ENCODE results near the gene SLC38A2.
"Not testable (repeated sequence)": the region's sequence is repeated elsewhere in the genome, so short reads cannot be mapped to it uniquely, and the experiment has no call there.

Gene SLC38A2

DNA sequence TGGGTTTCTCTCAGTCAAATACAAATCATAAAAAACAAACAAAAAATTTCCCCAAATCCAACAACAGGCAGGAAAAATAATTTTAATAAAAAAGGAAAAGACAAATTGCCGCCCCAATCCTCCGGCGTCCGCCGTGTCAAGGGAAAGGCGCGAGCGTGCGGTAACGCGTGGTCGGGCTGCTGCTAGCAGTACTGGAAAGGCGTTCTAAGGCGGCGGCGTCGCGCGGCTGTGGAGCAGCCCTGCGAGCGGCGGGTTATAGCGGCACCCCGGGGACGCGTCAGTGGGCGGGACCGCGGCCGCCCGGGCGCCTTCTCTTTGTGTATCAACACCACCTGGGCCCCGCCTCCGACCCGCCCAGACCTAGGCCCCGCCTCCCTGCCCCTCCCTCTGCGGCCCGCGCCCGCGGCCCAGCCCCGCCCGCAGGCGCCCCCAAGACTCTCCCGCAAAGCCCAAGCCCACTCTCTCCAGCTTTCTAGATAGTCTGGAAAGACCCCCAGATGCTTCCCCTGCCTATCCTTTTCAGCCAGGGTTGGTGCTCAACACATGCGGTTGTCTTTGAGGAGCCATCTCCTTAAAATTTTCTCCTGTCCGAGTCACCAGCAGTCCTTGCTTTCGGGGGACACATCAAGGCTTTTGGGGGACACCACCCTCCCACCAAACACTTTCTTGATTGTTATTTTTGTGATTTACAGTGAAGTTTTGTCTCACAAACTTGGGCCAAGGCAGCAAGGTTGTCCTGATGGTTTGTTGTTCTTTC is at the start of gene SLC38A2:
Gene SLC38A2 (minus strand): TSS at position 230 of the 757 bp plus-strand sequence. CDS start 1,480 bp downstream, outside the sequence.
- peak; percentile 96 for DNase-seq (ENCODE audit: low read depth)

DNA sequence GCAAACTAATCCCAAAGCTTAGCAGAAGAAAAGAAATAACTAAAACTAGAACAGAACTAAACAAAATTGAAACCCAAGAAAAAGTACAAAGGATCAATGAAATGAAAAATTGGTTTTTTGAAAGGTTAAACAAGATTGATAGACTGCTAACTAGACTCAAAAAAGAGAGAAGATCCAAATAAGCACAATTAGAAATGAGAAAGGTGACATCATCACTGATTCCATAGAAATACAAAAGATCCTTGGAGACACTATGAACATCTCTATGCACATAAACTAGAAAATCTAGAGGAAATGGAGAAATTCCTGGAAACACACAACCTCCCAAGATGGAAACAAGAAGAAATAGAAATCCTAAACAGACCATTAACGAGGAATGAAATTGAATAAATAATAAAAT is 47.1 kb upstream of the SLC38A2 start:
- no peak for DNase-seq (ENCODE audit: low read depth)

DNA sequence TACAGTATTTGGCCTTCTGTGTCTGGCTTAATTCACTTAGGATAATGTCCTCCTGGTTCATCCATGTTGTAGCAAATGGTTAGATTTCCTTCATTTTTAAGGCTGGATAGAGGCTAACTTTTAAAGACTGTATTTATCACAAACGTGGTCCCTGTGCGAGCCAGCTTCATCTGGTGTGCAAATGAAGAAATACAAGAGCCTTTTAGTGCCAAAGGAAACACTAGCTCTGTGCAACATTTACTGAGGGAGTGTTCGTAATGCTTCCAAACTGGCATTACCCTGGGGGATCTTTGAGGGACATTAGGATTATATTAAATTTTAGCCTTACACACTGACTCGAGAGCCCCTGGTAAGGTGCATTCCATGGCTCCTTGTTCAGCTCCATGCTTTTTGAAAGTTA is 43.0 kb upstream of the SLC38A2 start:
- DNase-seq (ENCODE audit: low read depth): no peak

DNA sequence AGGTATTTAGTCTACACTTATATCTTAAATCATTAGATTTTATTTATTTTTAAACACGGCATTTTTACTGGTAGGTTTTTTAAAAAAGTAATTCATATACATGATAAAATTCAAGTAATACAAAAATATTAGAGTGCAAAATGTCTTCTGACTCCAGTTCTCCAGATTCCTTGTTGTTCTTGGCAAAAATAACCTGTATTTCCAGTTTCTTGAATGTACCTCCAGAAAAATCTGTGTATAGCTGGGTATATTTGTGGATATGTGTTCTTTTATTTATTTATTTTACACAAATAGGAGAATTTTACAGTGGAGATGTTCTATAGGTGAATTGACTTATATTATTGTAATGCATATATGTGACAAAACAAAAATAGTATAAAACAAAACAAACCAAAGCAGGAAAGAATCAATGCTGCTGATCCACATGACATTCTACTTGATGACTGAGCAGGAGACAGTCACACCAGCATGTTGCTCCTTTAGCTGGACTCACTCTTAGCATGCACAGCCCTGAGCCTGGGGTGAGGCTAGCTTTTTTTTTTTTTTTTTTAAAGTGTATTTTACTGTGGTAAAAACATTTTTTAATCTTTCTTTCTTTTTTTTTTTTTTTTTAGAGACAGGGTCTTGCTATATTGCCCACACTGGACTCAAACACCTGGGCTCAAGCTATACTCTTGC is 42.2 kb upstream of the SLC38A2 start:
- no peak for DNase-seq (ENCODE audit: low read depth)

DNA sequence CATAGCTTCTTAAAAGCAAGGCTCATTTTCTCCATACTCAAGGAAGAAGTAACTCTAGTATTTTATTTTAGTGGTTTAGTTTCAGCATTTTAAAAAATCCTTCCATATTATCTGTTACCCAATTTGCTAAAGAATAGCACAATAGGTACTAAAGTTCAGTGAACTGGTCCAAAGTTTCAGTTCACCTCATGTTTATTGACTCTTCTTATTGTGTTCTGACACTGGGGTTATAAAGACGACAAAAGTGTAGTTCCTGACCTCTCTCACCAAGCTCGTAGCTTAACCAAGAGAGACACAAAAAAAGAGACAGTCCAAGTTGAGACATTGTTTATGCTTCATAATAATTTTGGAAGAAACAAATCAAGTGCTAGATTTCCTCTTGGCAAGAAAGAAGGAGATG is 40.8 kb upstream of the SLC38A2 start:
- no peak for DNase-seq (ENCODE audit: low read depth)

DNA sequence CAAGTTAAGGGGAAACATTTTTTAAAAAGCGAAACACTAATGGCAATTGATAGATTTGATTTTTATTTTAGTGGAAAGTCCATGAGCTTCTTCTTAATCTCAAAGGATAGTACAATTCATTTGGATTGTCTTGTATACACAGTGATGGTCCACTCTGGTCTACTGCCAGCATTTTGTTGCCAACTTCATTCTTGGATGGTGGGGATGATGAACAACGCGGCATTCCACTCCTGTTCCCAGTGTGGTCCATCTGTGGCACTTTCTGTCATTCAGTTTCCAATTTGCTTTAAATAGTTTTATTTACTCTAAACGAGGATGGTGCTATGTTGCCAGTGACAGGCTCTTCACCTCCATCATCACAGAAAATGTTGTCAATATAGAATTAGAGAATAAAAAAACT is 40.3 kb upstream of the SLC38A2 start:
- DNase-seq (ENCODE audit: low read depth): no peak

DNA sequence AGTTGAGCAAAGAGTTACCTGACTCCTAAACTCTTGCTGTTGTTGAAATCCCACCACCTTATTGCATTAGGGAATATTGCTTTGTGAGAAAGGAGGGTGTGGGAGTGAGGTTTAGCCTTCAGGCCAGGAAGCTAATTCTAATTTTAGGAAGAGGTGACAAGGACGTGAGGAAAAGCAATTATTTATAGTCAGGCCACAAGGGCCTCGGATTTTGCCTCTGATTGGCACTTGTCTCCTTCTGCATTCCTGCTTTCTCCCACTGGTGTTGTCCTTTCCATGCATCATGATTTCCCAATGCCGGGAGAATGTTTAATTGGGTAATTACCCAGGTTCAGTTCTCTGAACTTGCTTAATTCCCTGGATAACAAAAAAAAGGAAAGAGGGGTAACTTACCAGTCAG is 37.9 kb upstream of the SLC38A2 start:
- no peak for DNase-seq (ENCODE audit: low read depth)

DNA sequence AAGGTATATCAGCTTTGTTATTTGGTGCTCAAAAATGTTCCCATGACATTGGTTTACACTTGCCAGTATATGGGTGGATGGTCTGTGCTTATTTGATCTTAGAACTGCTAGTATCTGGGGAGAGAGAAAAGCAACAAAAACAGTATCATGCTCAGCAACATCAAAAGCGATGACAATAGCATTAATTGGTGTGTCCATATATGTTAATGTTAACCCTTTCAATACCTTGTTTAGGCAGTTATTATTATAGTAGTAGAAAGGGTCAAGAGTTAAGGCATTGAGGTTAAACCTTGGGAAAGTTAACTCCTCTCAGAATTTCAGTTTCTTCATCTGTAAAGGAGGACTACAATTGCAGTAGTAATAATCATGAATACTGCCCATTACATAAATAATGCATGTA is 37.4 kb upstream of the SLC38A2 start:
- no peak for DNase-seq (ENCODE audit: low read depth)

DNA sequence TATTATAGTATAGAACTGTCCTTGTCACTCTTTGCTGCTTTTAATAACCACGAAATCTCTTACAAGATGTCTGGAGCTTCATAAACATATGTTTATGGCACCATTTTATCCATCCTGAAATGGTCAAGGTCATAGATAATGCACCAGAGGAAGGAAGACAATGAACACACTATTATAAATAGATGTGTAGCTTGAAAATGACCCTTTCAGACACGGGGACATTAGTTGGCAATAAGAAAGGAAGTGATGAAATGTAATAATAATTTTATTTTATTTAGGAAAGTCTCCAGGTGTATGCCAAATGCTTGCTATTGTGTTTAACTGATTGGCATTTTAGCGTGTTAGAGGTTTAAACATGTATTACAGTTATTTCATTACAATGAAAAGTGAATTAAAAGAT is 36.8 kb upstream of the SLC38A2 start:
- no peak for DNase-seq (ENCODE audit: low read depth)

DNA sequence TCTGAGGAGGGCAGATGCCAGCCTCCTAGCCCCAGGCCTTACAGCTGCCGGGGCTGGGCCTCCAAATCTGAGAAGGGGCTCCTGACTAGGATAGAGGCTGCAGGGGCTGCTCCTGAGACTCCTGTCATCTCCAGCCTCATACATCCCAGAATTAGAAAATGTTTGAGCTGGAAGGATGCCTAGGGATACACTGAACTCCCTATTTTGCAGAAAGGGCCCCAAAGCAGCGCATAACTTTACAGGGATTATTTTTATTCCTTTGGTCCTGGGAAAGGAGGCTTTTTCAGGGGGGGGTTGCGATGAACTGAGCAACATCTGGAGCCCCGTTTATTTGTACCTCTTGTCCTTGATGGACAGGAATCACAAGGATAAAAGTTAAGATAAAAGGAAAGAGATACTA is 35.9 kb upstream of the SLC38A2 start:
- DNase-seq (ENCODE audit: low read depth): no peak

DNA sequence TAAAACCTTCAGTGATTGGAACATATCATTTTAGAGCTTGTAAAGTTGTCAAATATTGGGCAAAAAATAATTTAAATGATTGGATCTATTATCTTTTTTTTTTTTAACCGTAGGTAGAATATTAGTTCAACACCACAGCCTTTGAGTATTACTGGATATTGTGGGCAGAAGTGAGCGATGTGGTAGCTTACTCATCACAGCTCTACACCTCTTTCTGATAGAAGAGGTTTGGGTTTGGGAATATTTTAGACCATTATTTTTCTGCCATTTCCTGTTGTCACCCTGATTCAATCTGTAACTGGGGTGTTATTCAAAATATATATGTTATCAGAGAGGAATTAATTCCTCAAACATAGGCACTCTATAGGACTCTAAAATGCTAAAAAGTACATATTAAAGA is 34.8 kb upstream of the SLC38A2 start:
- no peak for DNase-seq (ENCODE audit: low read depth)

DNA sequence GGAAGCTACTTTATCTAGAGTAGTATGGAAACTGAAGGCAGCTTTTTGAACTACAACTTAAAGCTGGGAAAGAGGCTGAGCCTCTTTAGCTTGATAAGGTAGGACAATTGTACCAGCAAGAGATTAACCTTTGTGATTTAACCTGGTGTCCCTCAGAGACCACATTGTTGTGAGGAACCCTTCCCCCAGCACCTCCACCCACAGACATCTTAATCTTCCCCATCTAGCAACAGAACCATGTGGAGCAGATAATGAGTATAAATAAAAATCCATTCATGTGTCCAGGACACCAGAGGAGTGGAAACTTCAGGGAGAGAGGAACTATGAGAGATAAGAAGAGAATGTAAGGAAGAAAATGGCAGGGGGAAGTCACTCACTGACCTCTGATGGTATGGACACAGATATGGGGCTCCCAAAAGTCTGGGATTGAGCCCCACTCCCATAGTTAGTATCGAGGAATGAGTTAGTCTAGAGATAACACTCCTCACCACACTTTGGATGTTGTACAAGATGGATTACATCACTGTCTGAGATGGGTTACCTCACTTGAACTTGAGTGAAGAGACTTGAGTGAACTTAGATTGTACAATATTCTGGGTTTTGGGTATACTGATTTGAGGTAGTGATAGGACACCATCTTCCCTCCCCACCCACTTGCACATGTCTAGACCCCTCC is 33.9 kb upstream of the SLC38A2 start:
- DNase-seq (ENCODE audit: low read depth): no peak

DNA sequence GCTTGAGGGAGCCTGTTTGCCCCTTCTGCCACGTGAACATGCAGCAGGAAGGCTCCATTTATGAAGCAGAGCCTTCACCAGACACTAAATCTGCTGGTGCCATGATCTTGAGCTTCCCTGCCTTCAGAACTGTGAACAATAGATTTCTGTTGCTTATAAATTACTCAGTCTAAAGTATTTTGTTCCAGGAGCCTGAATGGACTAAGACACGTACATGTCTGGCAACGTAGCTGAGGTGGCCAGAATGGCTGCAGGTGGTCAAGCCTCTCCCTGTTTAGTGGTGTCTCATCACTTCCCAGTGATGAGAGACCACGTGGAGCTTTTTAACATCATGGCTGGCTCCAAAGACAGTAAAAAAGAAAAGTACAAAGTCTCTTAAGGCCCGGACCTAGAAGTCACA is 32.2 kb upstream of the SLC38A2 start:
- no peak for DNase-seq (ENCODE audit: low read depth)

DNA sequence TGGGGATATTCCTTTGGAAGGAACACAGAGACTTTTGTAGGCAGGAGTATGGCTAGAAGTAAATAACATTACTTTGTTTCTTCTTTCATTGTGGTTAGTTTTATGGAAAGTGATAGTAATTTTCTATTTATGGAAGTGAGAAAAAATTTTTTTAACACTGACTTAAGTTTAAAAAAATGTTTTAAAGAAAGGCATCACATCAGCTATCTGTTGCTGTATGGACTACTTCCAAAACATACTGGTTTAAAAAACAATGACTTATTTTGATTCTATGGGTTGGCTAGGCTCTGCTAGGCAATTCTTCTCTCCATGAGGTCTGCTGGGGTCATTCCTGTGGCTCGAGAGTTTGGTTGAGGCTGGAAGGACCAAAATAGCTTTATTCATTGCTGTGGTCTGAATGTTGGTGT is 31.7 kb upstream of the SLC38A2 start:
- DNase-seq (ENCODE audit: low read depth): no peak

DNA sequence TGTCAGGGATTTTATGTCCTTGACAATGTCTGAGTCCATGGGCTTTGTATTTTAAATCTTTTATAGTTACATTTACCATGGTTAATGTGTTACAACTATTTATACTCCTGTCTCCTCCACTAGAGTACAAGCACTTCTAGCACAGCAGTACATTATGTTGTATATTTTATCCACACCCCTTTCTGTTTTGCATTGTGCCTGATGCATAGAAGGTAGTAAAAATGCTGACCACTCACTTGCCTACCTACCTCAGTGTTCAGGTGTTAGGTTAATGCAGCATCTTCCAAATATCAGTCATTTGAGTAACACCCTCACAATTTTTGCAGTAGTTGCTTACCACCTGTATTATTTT is 31.1 kb upstream of the SLC38A2 start:
- DNase-seq (ENCODE audit: low read depth): no peak

DNA sequence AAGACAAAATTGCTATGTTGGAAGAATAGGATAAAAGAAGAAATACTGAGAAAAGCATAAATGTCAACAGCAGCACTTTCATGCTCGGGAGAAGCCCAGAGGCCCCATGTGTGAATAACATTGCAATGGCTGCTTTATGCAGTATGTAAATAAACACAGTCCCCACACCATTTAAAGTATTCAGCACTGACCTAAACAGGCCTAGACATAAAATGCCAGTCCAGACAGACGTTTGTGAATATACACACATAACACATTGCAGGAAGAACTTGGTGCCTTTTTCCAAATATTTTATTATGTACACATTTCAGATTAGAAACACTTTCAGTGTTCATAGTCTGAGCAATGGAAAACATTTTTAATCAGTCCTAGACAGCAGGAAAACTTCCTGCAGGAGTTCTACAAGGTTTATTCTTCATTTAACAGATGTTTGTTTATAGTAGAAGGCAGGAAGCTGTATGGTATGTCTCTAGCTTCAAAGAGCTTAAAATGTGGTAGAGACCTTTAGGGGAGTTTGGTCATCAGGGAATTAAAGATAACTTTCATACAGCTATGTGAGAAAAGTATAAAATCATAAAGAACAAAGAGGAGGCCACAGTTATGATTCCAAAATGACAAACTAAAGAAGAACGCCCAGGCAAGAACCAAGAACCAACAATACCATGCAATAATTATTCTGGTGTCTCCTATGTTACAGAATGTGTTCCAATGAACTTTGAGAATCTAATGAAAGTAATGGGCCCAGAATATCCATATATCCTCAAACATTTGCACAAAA is 30.6 kb upstream of the SLC38A2 start:
- DNase-seq (ENCODE audit: low read depth): no peak

DNA sequence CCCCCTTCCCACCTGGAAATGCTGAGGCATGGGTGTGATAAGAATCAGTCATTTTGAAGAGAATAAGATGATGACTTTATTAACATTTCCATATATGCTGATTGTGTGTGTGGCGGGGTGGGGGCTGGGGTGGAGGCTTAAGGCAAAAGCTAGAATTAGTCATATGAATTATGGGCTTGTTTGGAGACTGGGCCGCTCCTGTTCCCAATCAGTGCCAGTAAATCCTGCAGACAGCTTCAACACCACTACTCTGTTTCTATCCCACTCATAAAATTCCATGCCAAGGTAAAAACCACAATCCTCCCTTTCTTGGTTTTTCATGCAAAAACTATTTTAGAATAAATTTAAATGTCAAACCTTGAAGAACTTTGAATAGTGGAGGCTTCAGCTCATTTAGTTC is 29.9 kb upstream of the SLC38A2 start:
- DNase-seq (ENCODE audit: low read depth): no peak

DNA sequence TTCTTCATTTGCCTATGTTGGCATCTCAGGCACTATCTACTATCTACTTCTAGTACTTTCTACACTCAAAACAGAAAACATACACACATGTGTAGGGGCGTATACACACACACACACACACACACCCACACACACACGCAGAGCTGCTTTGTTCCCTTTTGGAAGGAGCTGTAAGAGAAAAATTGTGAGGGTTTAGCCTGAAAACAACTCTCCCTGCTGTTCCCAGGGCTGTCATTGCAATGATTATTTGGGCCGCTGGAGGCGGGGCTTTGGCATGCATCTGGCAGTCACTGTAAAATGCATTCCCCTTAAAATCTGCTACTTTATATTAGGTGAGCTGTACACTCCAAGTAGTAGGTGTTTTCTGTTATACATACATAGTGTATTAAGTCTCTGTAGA is 29.1 kb upstream of the SLC38A2 start:
- no peak for DNase-seq (ENCODE audit: low read depth)

DNA sequence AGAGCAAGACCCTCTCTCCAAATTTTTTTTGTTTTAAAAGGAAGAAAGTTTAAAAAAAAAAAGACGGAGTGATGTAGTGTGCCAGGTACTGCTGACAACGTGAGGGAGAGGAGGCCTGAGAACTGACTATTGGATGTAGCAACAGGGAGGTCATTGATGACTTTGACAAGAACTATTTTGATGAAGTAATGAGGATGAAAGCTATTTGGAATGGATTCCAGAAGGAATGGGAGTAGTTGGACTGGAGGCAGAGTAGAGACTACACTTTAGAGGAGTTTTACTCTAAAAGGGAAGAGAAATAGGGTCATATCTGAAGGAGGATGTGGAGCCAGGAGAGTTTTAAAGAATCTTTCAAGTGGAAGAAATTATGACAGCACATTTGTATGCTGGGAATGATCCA is 27.8 kb upstream of the SLC38A2 start:
- no peak for DNase-seq (ENCODE audit: low read depth)

DNA sequence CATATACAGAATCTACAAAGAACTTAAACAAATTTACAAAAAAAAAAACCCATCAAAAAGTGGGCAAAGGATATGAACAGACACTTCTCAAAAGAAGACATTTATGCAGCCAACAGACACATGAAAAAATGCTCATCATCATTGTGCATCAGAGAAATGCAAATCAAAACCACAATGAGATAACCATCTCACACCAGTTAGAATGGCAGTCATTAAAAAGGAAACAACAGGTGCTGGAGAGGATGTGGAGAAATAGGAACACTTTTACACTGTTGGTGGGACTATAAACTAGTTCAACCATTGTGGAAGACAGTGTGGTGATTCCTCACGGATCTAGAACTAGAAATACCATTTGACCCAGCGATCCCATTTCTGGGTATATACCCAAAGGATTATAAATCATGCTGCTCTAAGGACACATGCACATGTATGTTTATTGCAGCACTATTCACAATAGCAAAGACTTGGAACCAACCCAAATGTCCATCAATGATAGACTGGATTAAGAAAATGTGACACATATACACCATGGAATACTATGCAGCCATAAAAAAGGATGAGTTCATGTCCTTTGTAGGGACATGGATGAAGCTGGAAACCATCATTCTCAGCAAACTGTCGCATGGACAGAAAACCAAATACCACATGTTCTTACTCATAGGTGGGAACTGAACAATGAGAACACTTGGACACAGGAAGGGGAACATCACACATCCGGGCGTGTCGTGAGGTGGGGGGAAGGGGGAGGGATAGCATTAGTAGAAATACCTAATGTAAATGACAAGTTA is 27.1 kb upstream of the SLC38A2 start:
- DNase-seq (ENCODE audit: low read depth): not testable (repeated sequence)

DNA sequence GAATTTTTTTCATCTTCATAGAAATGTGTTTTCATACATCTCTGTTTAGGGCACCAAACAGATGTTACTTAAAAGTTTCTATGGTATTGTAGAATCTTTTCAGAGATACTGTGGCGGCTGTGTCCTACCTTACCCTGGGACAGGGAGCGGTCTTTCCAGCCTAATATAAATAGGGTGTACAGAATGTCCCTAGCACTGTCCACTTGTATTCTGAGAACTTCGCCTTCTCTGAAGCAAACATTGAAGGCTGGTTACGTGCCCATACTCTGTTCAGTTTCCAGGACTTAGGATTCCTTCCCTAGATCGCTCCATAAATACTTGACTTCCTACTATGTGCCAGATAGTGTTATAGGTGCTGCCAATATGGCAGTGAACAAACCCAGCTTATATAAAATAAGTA is 24.3 kb upstream of the SLC38A2 start:
- no peak for DNase-seq (ENCODE audit: low read depth)

DNA sequence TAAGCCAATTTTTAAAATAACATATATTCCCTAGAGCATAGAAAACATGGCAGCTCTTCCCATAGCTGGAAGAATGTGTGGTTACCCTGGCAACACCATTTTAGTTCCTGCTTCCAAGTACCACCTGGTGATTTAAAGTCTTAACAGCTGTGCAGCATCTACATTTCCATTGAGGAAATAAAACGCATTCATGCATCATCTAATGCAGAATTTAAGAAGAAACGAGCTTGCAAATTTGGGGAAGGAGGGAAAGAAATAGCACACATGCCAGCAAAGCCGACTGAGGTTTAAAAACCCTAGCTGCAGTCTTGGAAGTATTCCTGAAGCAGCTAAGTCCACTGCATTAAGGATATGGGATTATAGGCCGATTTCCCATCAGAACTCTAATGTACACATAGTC is 22.8 kb upstream of the SLC38A2 start:
- no peak for DNase-seq (ENCODE audit: low read depth)

All from activated gamma-delta T cell treated with anti-CD3 and anti-CD28 coated beads, Interleukin-2, amount 50 U/mL, for 16 hours (primary cell).